H9 (cell line): Measurements from ENCODE around the gene IFNK. TPM values are rescaled to one million over a fixed set of nuclear protein-coding genes. Genes with fewer than 3 reads are reported as not detected.

ENCODE experiments used
- DNase-seq: peaks from one replicate; pipeline ENCODE4 v3.0.0-alpha.2; 2017
- H2AFZ ChIP-seq: one replicate; pipeline ENCODE4 v1.6.1; 2013; ENCODE audit warnings: mild to moderate bottlenecking, low read length, control low read depth, moderate library complexity
- H2AK5ac ChIP-seq: 2 replicates; pipeline ENCODE4 v1.6.1; 2013; ENCODE audit warnings: low read length, control low read depth, mixed read lengths; ENCODE audit not compliant: insufficient read length
- H2BK120ac ChIP-seq: one replicate; pipeline ENCODE4 v1.6.1; 2013; ENCODE audit warnings: low read depth, mild to moderate bottlenecking, low read length, control low read depth, inconsistent platforms; ENCODE audit not compliant: poor library complexity, severe bottlenecking
- H2BK12ac ChIP-seq: 2 replicates; pipeline ENCODE4 v1.6.1; 2013; ENCODE audit warnings: low read length, control low read depth, mixed read lengths, low read depth; ENCODE audit not compliant: insufficient read length
- H2BK15ac ChIP-seq: 2 replicates; pipeline ENCODE4 v1.6.1; 2013; ENCODE audit warnings: low read depth, low read length, control low read depth
- H2BK20ac ChIP-seq: one replicate; pipeline ENCODE4 v1.6.1; 2013; ENCODE audit warnings: low read depth, mild to moderate bottlenecking, low read length, control low read depth, inconsistent platforms; ENCODE audit not compliant: poor library complexity, severe bottlenecking
- H2BK5ac ChIP-seq: 2 replicates; pipeline ENCODE4 v1.6.1; 2013; ENCODE audit warnings: low read length, control low read depth, mixed read lengths; ENCODE audit not compliant: insufficient read length
- H3K14ac ChIP-seq: 2 replicates; pipeline ENCODE4 v1.6.1; 2013; ENCODE audit warnings: low read length, control low read depth; ENCODE audit not compliant: insufficient read depth
- H3K18ac ChIP-seq: 2 replicates; pipeline ENCODE4 v1.6.1; 2013; ENCODE audit warnings: low read depth, mild to moderate bottlenecking, mixed read lengths, low read length, control low read depth; ENCODE audit not compliant: insufficient read length
- H3K23ac ChIP-seq: 2 replicates; pipeline ENCODE4 v1.6.1; 2013; ENCODE audit warnings: low read length, control low read depth, mixed read lengths, low read depth; ENCODE audit not compliant: insufficient read length
- H3K23me2 ChIP-seq: 2 replicates; pipeline ENCODE4 v1.6.1; 2013; ENCODE audit warnings: low read depth, mild to moderate bottlenecking, mixed read lengths, low read length, control low read depth; ENCODE audit not compliant: insufficient read length, poor library complexity, severe bottlenecking
- H3K27ac ChIP-seq: 2 replicates; pipeline ENCODE4 v1.5.1; 2013; ENCODE audit warnings: low read length, control low read depth, mixed read lengths, low read depth; ENCODE audit not compliant: insufficient read length
- H3K27me3 ChIP-seq: 2 replicates; pipeline ENCODE4 v1.6.1; 2013; ENCODE audit warnings: low read length, control low read depth, inconsistent platforms; ENCODE audit not compliant: insufficient read depth
- H3K4ac ChIP-seq: 2 replicates; pipeline ENCODE4 v1.6.1; 2013; ENCODE audit warnings: low read depth, mild to moderate bottlenecking, control low read depth, inconsistent platforms, low read length, moderate library complexity
- H3K4me1 ChIP-seq: 2 replicates; pipeline ENCODE4 v1.6.1; 2013; ENCODE audit warnings: low read length, control low read depth, inconsistent platforms; ENCODE audit not compliant: insufficient read depth
- H3K4me2 ChIP-seq: 2 replicates; pipeline ENCODE4 v1.6.1; 2013; ENCODE audit warnings: low read length, control low read depth, mixed read lengths; ENCODE audit not compliant: insufficient read length, insufficient read depth
- H3K56ac ChIP-seq: 2 replicates; pipeline ENCODE4 v1.6.1; 2013; ENCODE audit warnings: low read depth, mild to moderate bottlenecking, mixed read lengths, low read length, control low read depth; ENCODE audit not compliant: insufficient read length
- H3K79me1 ChIP-seq: 2 replicates; pipeline ENCODE4 v1.6.1; 2013; ENCODE audit warnings: low read depth, mild to moderate bottlenecking, moderate library complexity, low read length, control low read depth, inconsistent platforms; ENCODE audit not compliant: insufficient read depth, poor library complexity, severe bottlenecking
- H3K79me2 ChIP-seq: 2 replicates; pipeline ENCODE4 v1.6.1; 2013; ENCODE audit warnings: low read length, control low read depth, inconsistent platforms; ENCODE audit not compliant: insufficient read depth
- H3K9ac ChIP-seq: 2 replicates; pipeline ENCODE4 v1.6.1; 2013; ENCODE audit warnings: low read length, control low read depth, mixed read lengths; ENCODE audit not compliant: insufficient read length; ENCODE audit errors: extremely low read depth
- H3K9me3 ChIP-seq: one replicate; pipeline ENCODE4 v1.6.1; 2013; ENCODE audit warnings: low read depth, low read length, inconsistent platforms; ENCODE audit not compliant: control insufficient read depth
- H3T11ph ChIP-seq: one replicate; pipeline ENCODE4 v1.6.1; 2013; ENCODE audit warnings: mild to moderate bottlenecking, low read length, control low read depth, inconsistent platforms
- H4K20me1 ChIP-seq: one replicate; pipeline ENCODE4 v1.6.1; 2013; ENCODE audit not compliant: control insufficient read depth, insufficient read length, insufficient read depth
- H4K5ac ChIP-seq: 2 replicates; pipeline ENCODE4 v1.6.1; 2013; ENCODE audit warnings: low read depth, mild to moderate bottlenecking, mixed read lengths, low read length, control low read depth; ENCODE audit not compliant: insufficient read length
- H4K8ac ChIP-seq: replicated peaks from 2 replicates; pipeline ENCODE4 v1.6.1; 2013; ENCODE audit warnings: low read length, control low read depth, mixed read lengths, low read depth; ENCODE audit not compliant: insufficient read length
- H4K91ac ChIP-seq: 2 replicates; pipeline ENCODE4 v1.6.1; 2013; ENCODE audit warnings: low read depth, mild to moderate bottlenecking, moderate library complexity, mixed read lengths, low read length, control low read depth; ENCODE audit not compliant: insufficient read length
- H3K27ac Mint-ChIP-seq, 3 experiments: 2 replicates in 2 of 3; 3 replicates in 1 of 3; pipeline ENCODE4 v1.8.0; 2020 to 2021; ENCODE audit warnings: mixed read lengths in 3 of 3, mild to moderate bottlenecking in 1 of 3, moderate library complexity in 1 of 3
- H3K27me3 Mint-ChIP-seq: 2 replicates; pipeline ENCODE4 v1.8.0; 2021; ENCODE audit warnings: low read depth, mild to moderate bottlenecking, moderate library complexity, mixed read lengths
- H3K36me3 Mint-ChIP-seq, 3 experiments: 2 replicates in 2 of 3; 3 replicates in 1 of 3; pipeline ENCODE4 v1.8.0; 2020 to 2021; ENCODE audit warnings: low read depth in 3 of 3, mixed read lengths in 3 of 3; ENCODE audit not compliant: insufficient read depth in 1 of 3
- H3K4me1 Mint-ChIP-seq, 2 experiments: 2 replicates each; pipeline ENCODE4 v1.8.0; 2020; ENCODE audit warnings: mixed read lengths in 2 of 2
- H3K4me3 Mint-ChIP-seq, 2 experiments: 2 replicates in 1 of 2; 3 replicates in 1 of 2; pipeline ENCODE4 v1.8.0; 2020 to 2021; ENCODE audit warnings: mild to moderate bottlenecking in 2 of 2, mixed read lengths in 2 of 2, moderate library complexity in 1 of 2
- H3K9me3 Mint-ChIP-seq, 2 experiments: 2 replicates in 1 of 2; 3 replicates in 1 of 2; pipeline ENCODE4 v1.8.0; 2020; ENCODE audit warnings: mild to moderate bottlenecking in 2 of 2, mixed read lengths in 2 of 2, moderate library complexity in 1 of 2
- CTCF ChIP-seq: fragments of 200-600 bp; sonication (generic); conservative IDR thresholded peaks from 3 replicates; pipeline ENCODE4 v1.8.0; 2021; ENCODE audit warnings: antibody characterized with exemption, mild to moderate bottlenecking
- WGBS: extraction: QIAGEN DNeasy Blood & Tissue Kit; methylation state at CpG from one replicate; pipeline ENCODE4 v1.1.7; 2013; ENCODE audit warnings: missing lambda C conversion rate, low lambda C conversion rate, mixed read lengths; ENCODE audit not compliant: insufficient read length; ENCODE audit errors: extremely low coverage; 5-methylcytosine and 5-hydroxymethylcytosine counted together
- total RNA-seq: library from RNA; stranded (reverse); gene quantifications from 2 replicates; pipeline ENCODE4 v1.2.1, GENCODE V29; 2021

The IFNK gene
- total RNA-seq, 1 experiment from 2014 or later, result not detected

- no peak overlapping the region for H2BK20ac ChIP-seq
- H3T11ph ChIP-seq, result no peak overlapping the region
- no peak overlapping the region for H2BK5ac ChIP-seq
- H3K18ac ChIP-seq, result no peak overlapping the region
- H3K27me3 Mint-ChIP-seq, result peaks cover 2% of the 10 kb centered on the region; the same call in 1 of the 2 replicates
- H3K56ac ChIP-seq, result no peak overlapping the region
- no peaks in the 10 kb centered on the region for H3K23me2 ChIP-seq
- H3K4me1 Mint-ChIP-seq, result peaks cover 7 to 15% of the 10 kb centered on the region in 2 experiments
- WGBS, result no CpG with 5 or more reads among the region's 2 CpGs
- H3K79me1 ChIP-seq, result peaks cover 7% of the 10 kb centered on the region
- DNase-seq, result no peak
- no peak overlapping the region for H3K4me2 ChIP-seq
- no peaks in the 10 kb centered on the region for H3K27me3 ChIP-seq
- no peak overlapping the region for H2AK5ac ChIP-seq
- no peaks in the 10 kb centered on the region for H4K20me1 ChIP-seq
- H3K9ac ChIP-seq, result no peak overlapping the region
- H4K91ac ChIP-seq, result no peak overlapping the region
- H3K9me3 Mint-ChIP-seq, result peaks cover 18 to 22% of the 10 kb centered on the region in 2 experiments
- no peak overlapping the region for H3K27ac Mint-ChIP-seq
- H3K4me3 Mint-ChIP-seq, result no peak overlapping the region
- no peak overlapping the region for H3K14ac ChIP-seq
- peaks cover 4% of the 10 kb centered on the region for H3K9me3 ChIP-seq
- no peak overlapping the region for H3K27ac ChIP-seq
- H4K8ac ChIP-seq, result no peak overlapping the region
- no peak overlapping the region for H3K4ac ChIP-seq
- H2BK12ac ChIP-seq, result no peak overlapping the region
- H2AFZ ChIP-seq, result no peak overlapping the region
- peaks cover 20 to 35% (median 25%) of the 10 kb centered on the region in 3 experiments for H3K36me3 Mint-ChIP-seq
- H3K79me2 ChIP-seq, result no peaks in the 10 kb centered on the region
- no peak for TF ChIP-seq CTCF
- no peak overlapping the region for H2BK15ac ChIP-seq
- H3K23ac ChIP-seq, result no peak overlapping the region
- no peak overlapping the region for H4K5ac ChIP-seq
- peaks cover 5% of the 10 kb centered on the region; the same call in 1 of the 2 replicates for H3K4me1 ChIP-seq
- no peak overlapping the region for H2BK120ac ChIP-seq
Observed at GRCh38 chr9:27482709-27483108, 41.4 kb upstream of the IFNK start.
